Prostate gland (tissue), 2 donors: Measurements from ENCODE around the gene SUN5. TPM values are rescaled to one million over a fixed set of nuclear protein-coding genes. Genes with fewer than 3 reads are reported as not detected.

Experiments used
- DNase-seq: peaks from one replicate; pipeline ENCODE4 v3.0.0-alpha.2; 2019; ENCODE audit warnings: low spot score
- H3K27ac ChIP-seq, 2 donors: fragments of 200-600 bp; sonication (generic); 2 replicates each; pipeline ENCODE4 v1.5.1; 2017 to 2019
- H3K27me3 ChIP-seq: fragments of 200-600 bp; sonication (generic); replicated peaks from 2 replicates; pipeline ENCODE4 v1.5.1; 2019; ENCODE audit not compliant: insufficient read depth
- H3K36me3 ChIP-seq, 2 donors: fragments of 200-600 bp; sonication (generic); 1 replicate in 1 of 2; 2 replicates in 1 of 2; pipeline versions ENCODE4 v1.5.1 to v1.8.1; 2017 to 2019
- H3K4me1 ChIP-seq: fragments of 200-600 bp; sonication (generic); replicated peaks from 2 replicates; pipeline ENCODE4 v1.5.1; 2019
- H3K4me3 ChIP-seq, 2 donors: fragments of 200-600 bp; sonication (generic); 2 replicates each; pipeline ENCODE4 v1.5.1; 2017 to 2019
- H3K9me3 ChIP-seq: fragments of 200-600 bp; sonication (generic); 2 replicates; pipeline ENCODE4 v1.5.1; 2017
- CTCF ChIP-seq, 4 experiments: fragments of 200-600 bp in 2 of 4; fragments of 450-650 bp in 2 of 4; sonication (generic) in 2 of 4; IDR thresholded peaks; 1 replicate in 3 of 4; 2 replicates in 1 of 4; pipeline ENCODE4 v1.5.1; 2016 to 2019; ENCODE audit warnings: antibody characterized with exemption in 4 of 4, mild to moderate bottlenecking in 2 of 4, moderate library complexity in 2 of 4
- POLR2A ChIP-seq: fragments of 450-650 bp; IDR thresholded peaks from one replicate; pipeline ENCODE4 v1.6.1; 2016; ENCODE audit warnings: antibody characterized with exemption, mild to moderate bottlenecking
- POLR2AphosphoS5 ChIP-seq: sonication (generic); formaldehyde crosslinking; IDR thresholded peaks from one replicate; pipeline ENCODE4 v1.6.1; 2017; ENCODE audit warnings: antibody characterized with exemption
- WGBS: methylation state at CpG from one replicate; pipeline ENCODE4 v1.1.5; 2018; 5-methylcytosine and 5-hydroxymethylcytosine counted together
- intact Hi-C: fragments of 100-400 bp; cut with DNase I; formaldehyde crosslinking; loops from one replicate; pipeline ENCODE4 v1.14.2; 2022
- total RNA-seq, 2 donors: library from RNA; depleted of rRNA; stranded (reverse); fragments of >200 nt; gene quantifications; one replicate each; pipeline ENCODE4 v1.1.0, GENCODE V29; 2016

Gene SUN5
- total RNA-seq, 2 donors from 2014 or later: 4.7 TPM; not detected in 1

GRCh38 chr20:33030569-33030968 is 26.3 kb upstream of the SUN5 start:
- H3K36me3 ChIP-seq: no peaks in the 10 kb centered on the region
- intact Hi-C loops: no loop called here
- WGBS: 77% methylated on average over 6 of the region's 6 CpGs
- H3K4me1 ChIP-seq: no peaks in the 10 kb centered on the region
- H3K4me3 ChIP-seq: no peak overlapping the region
- H3K27ac ChIP-seq: no peak overlapping the region
- no peak for TF ChIP-seq POLR2A
- TF ChIP-seq CTCF (IDR thresholded peaks at IDR 0.05): no peak
- TF ChIP-seq POLR2AphosphoS5: no peak
- H3K9me3 ChIP-seq: no peaks in the 10 kb centered on the region
- no peaks in the 10 kb centered on the region for H3K27me3 ChIP-seq
- DNase-seq: no peak

GRCh38 chr20:33030076-33030475 is 25.8 kb upstream of the SUN5 start:
- Histone ChIP-seq H3K4me3 (no peak overlapping the region), H3K4me1 (no peaks in the 10 kb centered on the region), H3K27ac (no peak overlapping the region), H3K27me3 (no peaks in the 10 kb centered on the region), H3K36me3 (no peaks in the 10 kb centered on the region), H3K9me3 (no peaks in the 10 kb centered on the region)
- no peak for TF ChIP-seq CTCF (IDR thresholded peaks at IDR 0.05)
- TF ChIP-seq POLR2A: no peak
- no peak for TF ChIP-seq POLR2AphosphoS5
- intact Hi-C loops: no loop called here
- WGBS: 82% methylated on average over 9 of the region's 9 CpGs
- no peak for DNase-seq

GRCh38 chr20:33028875-33029274 is 24.6 kb upstream of the SUN5 start:
- Histone ChIP-seq H3K9me3 (no peaks in the 10 kb centered on the region), H3K27me3 (no peaks in the 10 kb centered on the region), H3K4me1 (no peaks in the 10 kb centered on the region), H3K4me3 (no peak overlapping the region), H3K36me3 (no peaks in the 10 kb centered on the region), H3K27ac (no peak overlapping the region)
- TF ChIP-seq POLR2AphosphoS5 (no peak), POLR2A (no peak), CTCF (IDR thresholded peaks at IDR 0.05) (no peak)
- no peak for DNase-seq
- 72% methylated on average over 7 of the region's 7 CpGs for WGBS
- intact Hi-C loops: no loop called here

GRCh38 chr20:33027769-33028751 is 23.8 kb upstream of the SUN5 start:
- intact Hi-C loops: no loop called here
- TF ChIP-seq POLR2A (no peak), POLR2AphosphoS5 (no peak), CTCF (IDR thresholded peaks at IDR 0.05) (no peak)
- Histone ChIP-seq H3K4me3 (no peak overlapping the region), H3K9me3 (no peaks in the 10 kb centered on the region), H3K36me3 (no peaks in the 10 kb centered on the region), H3K27ac (no peak overlapping the region), H3K4me1 (no peaks in the 10 kb centered on the region), H3K27me3 (no peaks in the 10 kb centered on the region)
- 75% methylated on average over 12 of the region's 12 CpGs for WGBS
- DNase-seq: no peak
